ENCODE data around the gene HTT-AS.

DNA sequence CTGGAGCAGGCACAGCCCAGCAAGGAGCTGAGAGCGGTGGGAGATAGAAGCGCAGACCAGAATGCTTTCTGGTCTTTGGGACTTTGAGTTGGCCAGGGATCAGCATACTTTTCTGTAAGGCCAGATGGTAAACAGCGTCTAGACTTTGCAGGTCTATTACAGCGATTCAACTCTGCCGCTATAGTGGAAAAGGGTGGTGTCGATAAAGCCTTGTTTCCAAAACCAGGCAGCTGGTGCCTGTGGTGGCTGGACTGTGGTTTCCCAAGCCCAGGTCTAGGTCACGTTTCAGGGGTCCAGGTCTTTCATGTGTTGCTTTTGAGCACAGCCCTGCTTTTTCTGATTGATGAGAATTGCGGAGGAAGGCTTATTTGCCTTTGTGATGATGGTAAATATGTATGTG lies 40.1 kb downstream of the HTT-AS start:
- TF ChIP-seq, protein P1, sequence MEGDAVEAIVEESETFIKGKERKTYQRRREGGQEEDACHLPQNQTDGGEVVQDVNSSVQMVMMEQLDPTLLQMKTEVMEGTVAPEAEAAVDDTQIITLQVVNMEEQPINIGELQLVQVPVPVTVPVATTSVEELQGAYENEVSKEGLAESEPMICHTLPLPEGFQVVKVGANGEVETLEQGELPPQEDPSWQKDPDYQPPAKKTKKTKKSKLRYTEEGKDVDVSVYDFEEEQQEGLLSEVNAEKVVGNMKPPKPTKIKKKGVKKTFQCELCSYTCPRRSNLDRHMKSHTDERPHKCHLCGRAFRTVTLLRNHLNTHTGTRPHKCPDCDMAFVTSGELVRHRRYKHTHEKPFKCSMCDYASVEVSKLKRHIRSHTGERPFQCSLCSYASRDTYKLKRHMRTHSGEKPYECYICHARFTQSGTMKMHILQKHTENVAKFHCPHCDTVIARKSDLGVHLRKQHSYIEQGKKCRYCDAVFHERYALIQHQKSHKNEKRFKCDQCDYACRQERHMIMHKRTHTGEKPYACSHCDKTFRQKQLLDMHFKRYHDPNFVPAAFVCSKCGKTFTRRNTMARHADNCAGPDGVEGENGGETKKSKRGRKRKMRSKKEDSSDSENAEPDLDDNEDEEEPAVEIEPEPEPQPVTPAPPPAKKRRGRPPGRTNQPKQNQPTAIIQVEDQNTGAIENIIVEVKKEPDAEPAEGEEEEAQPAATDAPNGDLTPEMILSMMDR (IDR thresholded peaks at IDR 0.05; ENCODE audit: low read depth, low read length), result no peak
- TF ChIP-seq, protein P2, sequence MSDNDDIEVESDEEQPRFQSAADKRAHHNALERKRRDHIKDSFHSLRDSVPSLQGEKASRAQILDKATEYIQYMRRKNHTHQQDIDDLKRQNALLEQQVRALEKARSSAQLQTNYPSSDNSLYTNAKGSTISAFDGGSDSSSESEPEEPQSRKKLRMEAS (IDR thresholded peaks at IDR 0.05; ENCODE audit: low read depth, low read length), result no peak

All from NB4 (cell line).